ENCODE data around the gene CXADR. TPM values are rescaled to one million over a fixed set of nuclear protein-coding genes. Genes with fewer than 3 reads are reported as not detected.
A peak's percentile ranks its signal among the peaks of the same experiment; 100 is the strongest.

Gene CXADR
- total and polyA plus RNA-seq, 9 of the 15 experiments (the other 6 are each of a cell fraction or from before 2014, with no cell fraction given), result 0.01 to 0.41 (median 0.14) TPM

- TF ChIP-seq, protein P1, sequence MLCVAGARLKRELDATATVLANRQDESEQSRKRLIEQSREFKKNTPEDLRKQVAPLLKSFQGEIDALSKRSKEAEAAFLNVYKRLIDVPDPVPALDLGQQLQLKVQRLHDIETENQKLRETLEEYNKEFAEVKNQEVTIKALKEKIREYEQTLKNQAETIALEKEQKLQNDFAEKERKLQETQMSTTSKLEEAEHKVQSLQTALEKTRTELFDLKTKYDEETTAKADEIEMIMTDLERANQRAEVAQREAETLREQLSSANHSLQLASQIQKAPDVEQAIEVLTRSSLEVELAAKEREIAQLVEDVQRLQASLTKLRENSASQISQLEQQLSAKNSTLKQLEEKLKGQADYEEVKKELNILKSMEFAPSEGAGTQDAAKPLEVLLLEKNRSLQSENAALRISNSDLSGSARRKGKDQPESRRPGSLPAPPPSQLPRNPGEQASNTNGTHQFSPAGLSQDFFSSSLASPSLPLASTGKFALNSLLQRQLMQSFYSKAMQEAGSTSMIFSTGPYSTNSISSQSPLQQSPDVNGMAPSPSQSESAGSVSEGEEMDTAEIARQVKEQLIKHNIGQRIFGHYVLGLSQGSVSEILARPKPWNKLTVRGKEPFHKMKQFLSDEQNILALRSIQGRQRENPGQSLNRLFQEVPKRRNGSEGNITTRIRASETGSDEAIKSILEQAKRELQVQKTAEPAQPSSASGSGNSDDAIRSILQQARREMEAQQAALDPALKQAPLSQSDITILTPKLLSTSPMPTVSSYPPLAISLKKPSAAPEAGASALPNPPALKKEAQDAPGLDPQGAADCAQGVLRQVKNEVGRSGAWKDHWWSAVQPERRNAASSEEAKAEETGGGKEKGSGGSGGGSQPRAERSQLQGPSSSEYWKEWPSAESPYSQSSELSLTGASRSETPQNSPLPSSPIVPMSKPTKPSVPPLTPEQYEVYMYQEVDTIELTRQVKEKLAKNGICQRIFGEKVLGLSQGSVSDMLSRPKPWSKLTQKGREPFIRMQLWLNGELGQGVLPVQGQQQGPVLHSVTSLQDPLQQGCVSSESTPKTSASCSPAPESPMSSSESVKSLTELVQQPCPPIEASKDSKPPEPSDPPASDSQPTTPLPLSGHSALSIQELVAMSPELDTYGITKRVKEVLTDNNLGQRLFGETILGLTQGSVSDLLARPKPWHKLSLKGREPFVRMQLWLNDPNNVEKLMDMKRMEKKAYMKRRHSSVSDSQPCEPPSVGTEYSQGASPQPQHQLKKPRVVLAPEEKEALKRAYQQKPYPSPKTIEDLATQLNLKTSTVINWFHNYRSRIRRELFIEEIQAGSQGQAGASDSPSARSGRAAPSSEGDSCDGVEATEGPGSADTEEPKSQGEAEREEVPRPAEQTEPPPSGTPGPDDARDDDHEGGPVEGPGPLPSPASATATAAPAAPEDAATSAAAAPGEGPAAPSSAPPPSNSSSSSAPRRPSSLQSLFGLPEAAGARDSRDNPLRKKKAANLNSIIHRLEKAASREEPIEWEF (CRISPR knock-in tag; IDR thresholded peaks at IDR 0.05), result no peak
- TF ChIP-seq JUND (IDR thresholded peaks at IDR 0.05; ENCODE audit: borderline replicate concordance, low read depth, low read length) (peak; percentile 98), JUND (tag; IDR thresholded peaks at IDR 0.05; ENCODE audit: borderline replicate concordance, low read depth, low read length) (peak; percentile 98), ZNF395 (CRISPR knock-in tag; IDR thresholded peaks at IDR 0.05) (0 out of 2 replicates have a peak, but pooled peaks have one; percentile 35), MNT (conservative IDR thresholded peaks at IDR 0.05) (0 out of 4 replicates have a peak, but pooled peaks of 1 of the 2 experiments have one; percentile 11), POLR2A (conservative IDR thresholded peaks at IDR 0.05) (peak; percentile 78), MBD2 (IDR thresholded peaks at IDR 0.05; ENCODE audit: borderline replicate concordance, low read depth) (peak; percentile 40; the same call in 1 of the 2 replicates), SUPT5H (IDR thresholded peaks at IDR 0.05) (peak; percentile 69), EHMT2 (IDR thresholded peaks at IDR 0.05) (peak; percentile 48; the same call in 1 of the 2 replicates), CBFA2T2 (conservative IDR thresholded peaks at IDR 0.05) (no peak), KDM5B (IDR thresholded peaks at IDR 0.05; ENCODE audit: insufficient replicate concordance, low read depth, low read length) (peak; percentile 26), TEAD4 (IDR thresholded peaks at IDR 0.05; ENCODE audit: low read length) (0 out of 2 replicates have a peak, but pooled peaks have one; percentile 11), TEAD4 (CRISPR knock-in tag; IDR thresholded peaks at IDR 0.05; ENCODE audit: borderline replicate concordance) (no peak), SMAD4 (CRISPR knock-in tag; conservative IDR thresholded peaks at IDR 0.05) (peak; percentile 15; the same call in 1 of the 2 replicates), NCOA1 (IDR thresholded peaks at IDR 0.05; ENCODE audit: low read depth) (0 out of 2 replicates have a peak, but pooled peaks have one; percentile 26), ESRRB (CRISPR knock-in tag; IDR thresholded peaks at IDR 0.05; ENCODE audit: borderline replicate concordance) (no peak), ZBTB26 (CRISPR knock-in tag; IDR thresholded peaks at IDR 0.05) (no peak)
Observed at GRCh38 chr21:17611414-17612022, 98.7 kb downstream of the CXADR start (continued).

Data from K562 (cell line).